ENCODE results near the gene DTX4.
A peak's percentile ranks its signal among the peaks of the same experiment; 100 is the strongest.

DTX4 gene

DNA sequence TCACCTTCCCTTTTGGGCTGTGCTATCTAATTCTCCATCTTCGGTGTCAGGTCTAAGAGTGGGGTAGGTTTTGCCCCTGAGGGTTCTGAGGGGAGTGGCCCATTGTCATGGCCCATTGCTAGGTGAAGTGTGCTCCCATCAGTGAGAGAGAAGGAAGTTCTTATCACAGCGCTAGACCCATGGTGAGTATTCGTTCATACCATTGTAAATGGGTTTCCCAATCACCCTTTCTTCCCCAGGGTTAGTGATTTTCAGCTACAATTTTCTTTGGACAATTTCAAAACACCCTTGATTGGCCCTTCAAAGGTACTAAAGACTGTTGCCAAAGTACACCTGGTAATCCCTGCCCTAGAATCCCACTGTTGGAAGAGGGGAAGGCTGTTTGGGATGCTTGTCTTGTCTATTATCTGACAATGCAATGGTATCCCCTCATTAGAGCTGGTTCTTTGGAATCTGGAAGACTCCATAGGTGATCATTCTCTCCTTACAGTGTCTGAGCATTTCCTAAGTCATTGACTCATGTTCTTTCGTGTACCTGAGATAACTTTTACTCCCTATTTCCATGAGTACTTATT, 20.6 kb downstream of the DTX4 start:
- DNase-seq, result no peak

DNA sequence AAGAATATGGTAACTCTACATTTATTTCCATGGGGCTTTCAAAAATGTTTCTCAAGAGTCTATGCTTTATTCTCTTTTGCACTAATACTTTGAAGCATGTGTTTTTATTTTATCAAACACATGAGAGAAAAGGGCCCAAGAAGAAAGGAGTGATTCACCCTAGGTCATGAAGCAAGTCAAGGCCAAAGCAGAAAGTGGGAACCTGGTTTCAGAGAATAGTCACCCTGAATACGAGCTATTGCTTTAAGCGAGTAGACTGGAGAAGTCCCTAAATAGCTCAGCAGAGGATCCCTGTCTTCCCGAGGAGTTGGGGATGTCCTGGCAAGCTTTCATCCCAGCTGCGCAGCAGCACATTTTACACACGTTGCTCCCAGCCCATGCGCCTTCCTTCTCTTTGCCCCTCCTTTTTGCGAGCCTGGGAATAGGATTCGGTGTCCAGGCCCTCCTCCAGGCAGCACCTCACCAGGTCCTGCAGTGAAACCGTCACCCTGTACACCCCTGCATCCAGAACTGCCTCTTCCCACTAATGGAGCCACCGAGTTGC, 21.7 kb downstream of the DTX4 start:
- no peak for DNase-seq

DNA sequence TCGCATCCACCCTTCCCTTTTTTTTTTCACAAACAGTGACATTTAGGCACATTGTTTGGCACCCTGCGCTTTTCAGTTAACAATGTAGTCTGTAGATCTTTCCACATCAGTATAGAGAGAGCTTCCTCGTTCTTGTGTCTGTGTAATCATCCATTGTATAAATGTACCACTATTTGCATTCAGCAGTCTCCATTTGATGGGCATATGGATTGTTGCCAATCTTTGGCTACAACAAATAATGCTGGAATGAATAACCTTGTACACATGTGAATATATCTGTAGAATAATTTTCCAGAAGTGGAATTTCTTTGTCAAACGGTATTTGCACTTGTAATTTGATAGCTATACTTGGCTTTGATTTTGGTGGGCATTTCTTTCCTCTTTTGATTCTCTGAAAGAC, 23.7 kb downstream of the DTX4 start:
- DNase-seq, result no peak

DNA sequence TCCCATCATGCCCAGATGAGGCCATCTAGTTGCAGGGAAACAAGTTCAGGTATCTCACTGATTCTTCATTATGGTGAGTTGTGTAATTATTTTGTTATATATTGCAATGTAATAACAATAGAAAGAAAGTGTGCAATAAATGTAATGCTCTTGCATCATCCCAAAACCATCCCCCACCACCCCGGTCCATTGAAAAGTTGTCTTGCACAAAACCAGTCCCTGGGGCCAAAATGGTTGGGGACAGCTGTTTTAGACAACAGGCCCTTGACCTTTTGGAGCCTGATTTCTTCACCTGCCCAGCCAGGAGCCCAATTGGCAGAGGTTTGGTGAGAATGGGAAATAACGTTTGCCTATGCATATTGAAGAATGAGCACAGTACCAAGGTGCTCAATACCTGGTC, 24.8 kb downstream of the DTX4 start:
- no peak for DNase-seq

DNA sequence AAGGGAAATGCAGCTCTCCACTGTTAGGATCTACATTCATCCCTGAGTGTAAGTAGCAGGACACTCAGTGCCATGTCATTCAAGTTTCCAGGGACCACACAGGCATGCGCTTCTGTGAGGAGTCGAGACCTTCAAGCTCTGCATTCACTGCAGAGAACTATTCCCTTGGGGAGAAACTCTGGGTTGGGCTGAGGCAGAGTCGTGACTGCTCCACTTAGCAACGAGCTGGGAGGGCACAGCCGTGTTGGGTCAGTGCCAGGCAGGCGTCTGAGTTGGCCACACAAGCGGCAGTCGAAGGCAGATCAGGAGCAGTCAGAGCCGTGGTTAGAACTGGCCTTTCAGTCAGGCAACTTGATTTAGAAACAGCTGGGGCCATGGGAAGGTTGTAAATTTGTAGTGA, 26.1 kb downstream of the DTX4 start:
- DNase-seq, result peak; percentile 76

DNA sequence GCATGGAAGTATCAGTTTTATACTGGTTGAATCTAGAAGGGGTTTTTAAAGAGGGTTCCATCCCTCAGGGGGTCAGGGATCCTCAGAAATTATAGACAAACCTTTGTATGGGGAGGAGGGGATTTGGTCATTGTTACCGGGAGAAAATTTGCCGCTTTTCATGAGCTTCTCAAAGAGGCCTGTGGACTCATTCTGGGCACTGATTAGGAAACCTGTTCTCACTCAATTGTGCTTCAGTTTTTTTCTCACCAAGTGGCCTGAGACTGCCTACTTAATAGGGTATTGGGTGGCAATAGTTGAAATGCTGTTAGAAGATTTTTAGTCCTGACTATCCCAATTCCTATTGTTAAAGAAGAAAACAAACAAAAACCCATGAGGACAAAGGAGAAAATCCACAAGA, 26.8 kb downstream of the DTX4 start:
- DNase-seq, result no peak

DNA sequence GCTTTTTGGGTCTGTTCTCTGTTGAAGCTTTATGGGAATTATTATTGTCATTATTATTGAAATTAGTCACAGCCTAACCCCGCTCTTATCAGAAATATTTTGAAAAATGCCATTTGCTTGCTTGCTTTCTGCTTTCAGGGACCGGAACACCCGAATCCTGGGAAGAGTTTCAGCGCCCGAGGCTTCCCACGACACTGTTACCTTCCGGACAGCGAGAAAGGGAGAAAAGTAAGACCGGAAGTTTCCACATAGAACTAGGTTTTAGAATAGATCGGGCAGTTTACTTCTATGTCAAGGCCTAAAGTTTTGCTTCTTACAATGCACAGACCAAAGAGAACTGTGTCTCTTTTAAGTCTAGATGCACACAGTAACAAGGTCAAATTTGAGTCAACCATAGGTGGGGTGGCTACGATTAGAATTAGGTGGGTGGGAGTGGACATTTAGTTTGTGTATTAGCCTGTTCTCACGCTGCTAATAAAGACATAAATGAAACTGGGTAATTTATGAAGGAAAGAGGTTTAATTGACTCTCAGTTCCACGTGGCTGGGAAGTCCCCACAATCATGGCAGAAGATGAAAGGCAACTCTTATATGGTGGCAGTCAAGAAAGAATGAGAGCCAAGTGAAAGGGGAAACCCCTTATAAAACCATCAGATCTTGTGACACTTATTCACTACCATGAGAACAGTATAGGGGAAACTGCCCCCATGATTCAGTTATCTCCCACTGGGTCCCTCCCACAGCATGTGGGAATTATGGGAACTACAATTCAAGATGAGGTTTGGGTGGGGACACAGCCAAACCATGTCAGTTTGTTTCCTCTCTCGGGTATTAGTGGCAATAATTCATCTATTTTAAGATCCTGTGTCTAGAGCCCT, 27.9 kb downstream of the DTX4 start:
- DNase-seq, result no peak

DNA sequence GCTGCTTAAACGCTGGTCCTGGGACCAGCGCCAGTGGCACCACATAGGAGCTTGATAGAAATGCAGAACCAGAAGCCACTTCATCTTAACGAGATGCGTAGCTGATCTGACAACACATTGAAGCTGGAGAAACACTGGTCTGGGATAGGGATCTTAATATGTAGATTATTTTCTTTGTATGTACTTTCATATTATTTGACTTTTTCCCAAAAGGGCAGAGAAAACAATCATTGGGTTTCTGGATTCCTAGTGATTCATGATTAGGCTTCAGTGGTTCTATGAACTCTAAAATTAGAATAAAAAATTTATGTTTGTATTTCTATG, 28.5 kb downstream of the DTX4 start:
- no peak for DNase-seq

DNA sequence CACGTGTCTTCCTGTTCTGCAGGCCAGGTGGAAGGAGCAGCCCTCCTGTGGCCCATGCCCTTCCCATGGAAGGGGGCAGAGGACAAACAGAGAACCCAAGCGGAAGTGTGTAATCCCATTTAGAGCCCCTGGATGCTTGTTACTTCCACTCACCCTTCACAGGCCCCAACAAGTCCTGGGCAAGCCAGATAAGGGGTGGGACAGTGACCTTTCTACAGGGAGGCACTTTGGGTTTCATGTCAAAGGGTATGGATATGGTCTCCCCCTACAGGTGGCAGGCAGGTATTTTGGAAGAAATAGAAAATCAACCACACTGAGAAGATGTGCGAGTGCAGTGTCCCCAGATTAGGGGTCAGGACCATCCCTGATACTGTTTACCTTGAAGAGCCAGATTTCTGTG, 29.4 kb downstream of the DTX4 start:
- DNase-seq, result no peak

DNA sequence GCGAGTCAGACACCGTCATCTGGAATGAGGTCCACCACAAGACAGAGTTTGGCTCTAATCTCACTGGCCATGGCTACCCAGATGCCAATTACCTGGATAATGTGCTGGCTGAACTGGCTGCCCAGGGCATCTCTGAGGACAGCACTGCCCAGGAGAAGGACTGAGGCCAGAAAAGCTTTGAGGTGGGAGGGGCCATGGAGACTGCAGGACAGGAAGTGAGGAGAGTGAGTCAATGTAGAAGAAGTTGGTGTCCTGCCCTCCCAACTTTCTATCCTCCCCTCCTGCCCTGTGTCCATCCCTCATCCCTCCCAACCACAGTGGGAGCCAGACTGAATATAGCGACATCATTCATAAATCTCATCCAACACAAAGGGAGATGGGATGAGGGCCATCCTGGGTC, 32.8 kb downstream of the DTX4 start:
- DNase-seq, result no peak

DNA sequence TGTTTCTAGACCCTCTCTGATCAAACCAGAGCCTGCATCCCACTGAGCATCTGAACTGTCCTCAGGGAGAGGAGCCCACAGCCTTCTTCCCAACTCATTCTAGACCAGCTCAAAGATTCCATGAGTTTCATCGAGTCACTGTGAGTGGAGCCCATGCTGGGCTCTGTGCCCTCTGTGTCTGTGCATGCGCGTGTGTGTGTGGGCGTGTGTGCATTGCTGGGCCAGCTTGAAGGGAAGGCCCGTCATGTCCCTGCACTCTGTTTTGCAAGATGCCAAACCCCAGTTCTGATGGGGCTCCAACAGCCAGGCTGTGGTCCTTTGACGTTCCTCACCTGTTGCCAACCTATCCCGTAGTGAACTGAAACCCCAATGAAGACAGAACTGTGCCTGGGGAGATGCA, 33.7 kb downstream of the DTX4 start:
- DNase-seq, result no peak

DNA sequence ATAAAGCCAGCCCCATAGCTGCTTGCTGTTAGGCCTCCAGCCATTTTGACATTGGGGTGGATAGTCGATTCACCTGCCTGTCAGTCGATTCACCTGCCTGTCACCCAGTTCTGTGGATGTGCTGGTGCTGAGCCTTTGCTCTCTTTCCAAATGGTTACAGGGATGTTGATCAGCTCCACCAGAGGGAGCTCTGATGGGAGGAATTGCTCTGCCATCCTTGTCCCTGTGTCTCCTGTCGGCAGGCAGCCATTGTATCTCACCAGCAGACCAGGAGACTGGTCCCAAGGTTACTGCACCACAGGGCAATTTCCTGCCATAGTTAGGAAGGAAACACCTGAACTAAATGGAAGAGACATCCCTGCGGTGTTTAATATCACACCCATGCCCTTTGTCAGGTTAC, 34.7 kb downstream of the DTX4 start:
- no peak for DNase-seq

DNA sequence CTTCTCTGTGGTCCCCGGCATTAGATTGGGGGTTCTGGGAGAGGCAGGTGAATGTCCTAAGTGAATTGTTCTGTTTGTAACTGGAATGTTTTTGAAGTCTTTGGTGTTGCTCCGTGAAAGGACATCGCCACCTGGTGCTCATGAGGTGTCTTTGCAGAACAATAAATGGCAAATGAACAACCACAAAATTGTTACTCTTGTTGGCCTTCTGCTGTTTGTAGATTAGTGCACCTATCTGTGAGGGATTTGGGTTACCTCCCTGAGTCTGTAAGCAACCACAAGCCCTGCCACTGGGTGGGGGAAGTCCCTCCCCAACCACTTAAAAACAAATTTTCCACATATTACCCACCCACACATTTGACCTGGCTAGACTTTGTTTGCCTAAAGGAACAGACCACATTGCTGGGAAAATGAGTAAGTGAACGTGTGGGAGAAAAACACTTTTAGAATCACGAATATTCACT, 36.1 kb downstream of the DTX4 start:
- DNase-seq, result no peak

DNA sequence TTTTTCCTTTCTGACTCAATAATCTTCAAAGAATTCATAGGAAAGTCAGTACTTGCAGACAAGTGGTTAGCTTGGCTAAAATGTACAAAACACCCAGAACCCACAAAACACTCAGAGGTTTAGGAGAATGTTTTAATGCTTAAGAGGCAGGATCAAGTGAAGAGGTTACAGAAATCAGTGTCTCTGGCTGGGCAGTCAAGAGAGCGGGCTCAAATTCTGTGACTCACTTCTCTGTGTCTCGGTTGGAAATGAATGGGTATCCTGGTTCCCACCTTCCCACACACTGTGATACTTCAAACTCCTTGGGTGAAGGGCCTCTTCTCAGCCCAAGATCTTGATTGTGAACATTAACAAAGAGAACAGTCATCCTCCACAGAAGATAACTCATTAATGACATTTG, 37.0 kb downstream of the DTX4 start:
- DNase-seq, result no peak

DNA sequence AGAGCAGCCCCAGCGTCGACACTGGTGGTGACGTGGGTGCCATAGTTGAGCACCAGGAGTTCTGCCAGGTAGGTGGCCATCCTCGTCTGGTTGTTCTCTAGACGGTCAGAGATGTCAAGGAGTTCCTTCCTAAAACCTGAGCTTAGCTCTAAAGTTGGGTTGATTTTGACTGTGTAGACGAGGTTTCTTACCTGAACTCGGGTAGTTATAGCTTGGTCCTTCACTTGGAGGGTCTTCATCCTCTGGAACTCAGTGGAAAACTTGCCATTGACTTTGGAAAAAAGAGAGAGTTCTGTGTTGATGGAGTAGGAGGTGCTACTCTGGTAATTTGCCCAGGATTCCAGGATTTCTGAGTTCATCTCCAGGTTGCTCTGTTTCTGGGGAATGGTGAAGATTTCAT, 40.3 kb downstream of the DTX4 start:
- no peak for DNase-seq

DNA sequence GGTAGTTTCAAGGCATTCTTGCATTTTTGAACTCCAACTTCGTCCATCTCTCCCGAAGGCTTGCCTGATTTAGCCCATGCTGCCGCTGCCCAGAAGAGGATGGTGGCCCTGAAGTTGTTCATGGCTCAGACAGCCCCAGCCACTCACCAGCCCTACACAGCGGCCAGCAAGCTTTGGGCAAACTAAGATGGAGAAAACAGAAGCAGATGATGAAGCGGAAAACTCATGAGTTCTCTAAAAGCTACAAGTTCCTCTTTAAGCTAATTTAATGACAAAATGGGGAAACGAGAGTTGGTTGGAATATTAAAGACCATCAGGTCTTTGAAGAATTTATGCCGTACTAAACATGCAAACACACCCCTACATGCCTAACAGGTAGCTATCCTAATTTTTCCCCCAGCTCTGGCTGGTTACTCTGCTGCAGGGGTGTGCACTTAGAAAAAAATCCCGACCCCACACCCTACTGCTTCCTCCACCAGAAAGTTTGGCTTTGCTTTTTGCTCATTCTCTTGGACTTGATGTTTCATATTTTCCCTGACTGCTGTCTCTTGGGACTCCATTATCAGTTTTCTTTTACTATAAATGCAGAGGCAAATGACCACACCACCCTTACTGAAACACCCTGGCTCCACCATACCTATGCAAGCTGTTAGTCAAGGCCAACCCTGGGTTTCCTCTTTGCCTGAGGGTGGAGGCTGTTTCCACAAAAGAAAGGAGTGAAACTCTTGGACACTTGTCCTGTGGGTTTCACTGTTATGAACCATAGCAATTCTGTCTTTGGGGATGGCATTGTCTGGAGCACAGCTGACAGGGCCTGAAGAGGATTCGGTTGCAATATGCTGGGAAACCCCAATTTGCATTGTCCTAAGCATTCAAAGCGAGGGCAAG, 41.1 kb downstream of the DTX4 start, which contains the start of gene MPEG1:
MPEG1 (minus strand) TSS at position 184 of the 888 bp plus-strand sequence; CDS start at position 122, 62 bp downstream.
- no peak for DNase-seq

DNA sequence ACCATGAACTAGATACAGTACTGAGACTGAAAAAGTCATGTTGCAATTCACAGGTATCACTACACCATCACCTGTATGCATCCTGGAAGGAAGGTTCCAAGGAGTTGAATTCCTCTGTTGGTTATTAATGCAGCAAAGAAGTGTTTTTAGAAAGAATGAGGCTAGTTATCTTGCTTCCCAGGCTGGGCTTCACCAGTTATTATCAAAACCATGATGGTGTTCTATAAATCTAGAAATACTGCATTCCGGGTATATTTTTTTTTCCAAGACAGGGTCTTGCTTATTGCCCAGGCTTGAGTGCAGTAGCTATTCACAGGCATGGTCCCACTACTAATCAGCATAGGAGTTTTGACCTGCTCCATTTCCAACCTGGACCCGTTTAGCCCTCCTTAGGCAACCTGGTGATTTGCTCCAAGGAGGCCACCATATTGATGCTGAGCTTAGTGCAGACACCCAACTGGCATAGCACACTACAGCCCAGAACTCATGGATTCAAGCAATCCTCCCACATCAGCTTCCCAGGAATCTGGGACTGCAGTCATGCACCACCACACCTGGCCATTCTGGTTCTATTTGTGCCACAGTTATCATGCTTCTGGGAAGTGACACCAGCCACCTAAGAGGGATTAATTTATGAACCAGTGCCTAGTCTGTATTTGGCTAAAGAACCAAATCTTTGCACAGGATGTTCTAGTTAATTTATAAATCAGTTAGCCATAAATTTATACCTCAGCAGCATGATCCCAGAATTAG, 42.4 kb downstream of the DTX4 start:
- no peak for DNase-seq

DNA sequence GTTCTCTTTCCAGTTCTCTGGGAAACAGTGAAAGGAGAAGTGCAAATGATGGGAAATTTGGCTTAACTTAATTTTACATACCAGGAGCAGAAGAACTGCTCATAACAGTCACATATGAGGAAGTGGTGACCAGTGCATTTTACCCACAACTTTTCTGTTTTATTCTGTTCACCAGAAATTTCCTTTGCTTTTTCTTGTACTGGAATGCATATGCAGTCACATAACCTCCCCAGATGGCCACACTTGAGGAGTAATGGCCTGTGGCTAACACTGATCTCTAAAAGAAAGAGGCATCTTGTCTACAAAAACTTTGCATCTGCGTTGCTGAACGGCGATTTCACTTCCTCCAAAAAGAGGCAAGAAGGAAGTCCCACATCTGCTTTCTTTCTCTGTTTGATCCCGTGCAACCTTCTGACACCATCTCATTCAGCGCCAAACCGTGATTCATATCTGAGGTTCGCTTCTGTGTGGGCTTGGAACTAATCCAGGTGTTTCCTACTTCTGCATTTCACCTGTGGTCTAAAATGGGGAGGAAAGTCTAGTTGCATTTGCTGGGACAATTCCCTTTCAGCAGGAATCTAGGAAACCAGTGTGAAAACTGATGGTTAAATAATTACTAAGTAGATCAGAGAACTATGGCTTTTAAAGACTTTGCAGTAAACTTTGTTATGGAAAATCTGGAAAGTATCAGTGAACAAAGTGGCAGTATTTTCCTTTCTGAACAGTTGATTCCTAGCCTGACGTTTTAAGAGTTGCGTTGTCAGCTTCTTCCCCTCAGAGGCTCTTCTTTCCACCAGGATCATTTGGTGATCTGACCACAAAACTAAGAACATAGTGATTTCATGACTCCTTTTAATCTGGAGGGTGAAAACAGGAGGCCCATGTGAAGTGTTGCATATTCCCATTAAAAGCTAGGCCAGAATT, 45.0 kb downstream of the DTX4 start:
- DNase-seq, result no peak

DNA sequence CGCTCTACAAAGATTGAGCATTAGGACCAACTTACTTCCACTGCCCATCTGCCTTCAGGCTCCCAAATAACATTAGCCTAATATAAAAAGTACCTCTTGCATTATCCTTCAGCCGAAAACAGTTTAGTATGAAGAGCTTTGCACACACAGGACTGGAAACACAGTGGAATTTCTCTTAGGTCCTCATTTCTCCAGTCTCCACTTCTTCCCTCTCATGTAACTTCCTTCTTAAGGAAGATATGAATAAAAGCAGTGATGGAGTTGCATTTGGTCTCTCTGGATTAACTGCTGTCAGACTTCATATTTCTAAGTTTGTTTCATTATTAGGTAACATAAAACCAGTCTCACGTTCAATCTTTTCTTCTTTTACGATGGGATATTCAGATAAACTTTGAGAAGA, 46.4 kb downstream of the DTX4 start:
- DNase-seq, result no peak

DNA sequence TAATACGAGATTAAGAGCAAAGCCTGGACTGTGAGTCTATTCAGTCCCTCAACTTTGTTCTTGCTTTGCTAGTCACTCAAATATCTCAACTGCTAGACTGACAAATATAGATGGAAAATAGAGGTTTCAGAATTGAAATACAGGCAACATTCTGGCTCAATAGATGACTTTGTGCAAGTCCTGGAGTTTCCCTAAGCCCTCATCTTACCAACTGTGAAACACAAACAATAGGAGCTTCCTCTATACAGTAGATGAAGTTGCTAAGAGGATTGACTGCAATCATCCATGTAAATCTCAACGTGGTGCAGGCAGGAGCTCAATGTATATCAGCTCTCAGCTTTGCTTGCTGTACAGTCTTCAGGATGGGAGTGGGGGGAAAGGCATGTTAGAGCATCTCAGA, 47.0 kb downstream of the DTX4 start:
- DNase-seq, result no peak

DNA sequence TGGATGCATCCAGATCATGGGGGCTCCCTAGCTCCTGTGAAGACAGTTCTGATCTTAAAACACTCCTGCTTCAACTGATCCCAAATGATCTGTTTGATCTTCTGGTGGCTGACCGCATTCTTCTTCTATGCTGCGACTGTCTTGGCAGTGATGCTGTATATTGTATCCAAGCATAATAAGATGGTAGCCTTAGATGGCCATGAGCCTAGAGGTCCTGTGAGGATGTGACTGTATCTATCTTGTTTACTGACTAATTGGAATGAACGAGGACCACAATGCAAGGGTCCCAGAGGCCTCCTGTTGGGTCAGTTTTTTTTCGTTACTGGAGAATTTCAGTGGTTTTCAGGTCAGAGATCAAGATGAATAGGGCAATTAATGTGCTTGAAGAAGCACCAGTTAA, 47.9 kb downstream of the DTX4 start:
- DNase-seq, result no peak

DNA sequence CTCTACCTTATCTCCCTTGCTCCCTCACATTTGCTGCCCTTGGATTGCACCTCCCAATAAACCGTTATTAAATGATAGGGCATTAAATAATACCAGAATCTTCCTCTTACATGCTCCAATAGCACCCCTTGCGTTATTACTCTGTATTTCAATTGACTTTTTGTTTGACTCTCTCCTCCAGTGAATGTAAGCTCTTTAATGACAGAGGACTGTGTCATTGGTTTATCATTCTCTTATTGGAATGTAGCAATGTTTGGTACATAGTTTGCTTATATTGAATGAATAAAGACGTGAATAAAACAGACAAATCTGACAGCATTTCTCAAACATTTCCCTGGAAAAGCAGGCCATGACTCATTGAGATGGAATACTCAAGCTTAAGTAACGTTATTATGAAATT, 49.5 kb downstream of the DTX4 start:
- DNase-seq, result no peak

Measured in DMS79 (cell line).